ENCODE results near the gene PDLIM5. TPM values are rescaled to one million over a fixed set of nuclear protein-coding genes. Genes with fewer than 3 reads are reported as not detected.

PDLIM5 gene
- total and polyA plus RNA-seq, 2 of the 8 experiments (the other 6 are each of a cell fraction or from before 2014, with no cell fraction given): 37.3 to 62.1 TPM

DNA sequence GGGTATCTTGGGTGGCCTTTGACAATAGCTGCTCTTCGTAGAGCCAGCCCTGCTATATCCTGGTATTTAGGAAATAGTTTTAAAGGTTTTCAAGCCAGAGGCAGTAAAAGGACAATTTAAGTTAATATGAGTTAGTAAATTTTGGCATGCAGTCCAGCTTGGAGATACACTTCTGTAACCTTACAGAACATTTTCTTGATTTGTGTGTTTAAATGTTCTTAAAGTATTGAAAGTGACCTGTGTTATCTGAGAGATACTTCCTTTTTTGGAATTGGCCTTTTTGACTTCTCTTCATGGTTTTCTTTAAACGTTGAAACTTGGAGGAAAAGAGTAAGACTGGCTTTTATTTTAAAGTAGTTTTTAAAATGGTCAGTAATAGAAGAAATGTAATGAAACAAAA, 25.5 kb downstream of the PDLIM5 start:
- Histone ChIP-seq H3K27ac (ENCODE audit: low read depth, low read length) (no peak overlapping the region), H4K20me1 (replicated peaks in 1 of 2; ENCODE audit: control insufficient read depth in 1 of 2, insufficient read depth in 2 of 2, low read length in 2 of 2) (peaks cover 0 to 1% of the 10 kb centered on the region in 2 experiments), H3K9ac (replicated peaks in 1 of 4; ENCODE audit: extremely low read depth in 1 of 4, low read depth in 3 of 4, low read length in 3 of 4) (no peak overlapping the region), H3K23ac (ENCODE audit: insufficient read length) (no peak overlapping the region), H4K91ac (replicated peaks; ENCODE audit: insufficient read length, low read length) (no peak overlapping the region), H3K4me2 (ENCODE audit: insufficient read depth in 1 of 2, low read depth in 2 of 2, low read length in 2 of 2) (no peak overlapping the region), H3K79me1 (ENCODE audit: low read depth, low read length) (peaks cover 5% of the 10 kb centered on the region; the same call in 1 of the 2 replicates), H3K9me3 (ENCODE audit: insufficient read depth in 2 of 2, low read depth in 1 of 2, low read length in 1 of 2) (no peaks in the 10 kb centered on the region), H3K56ac (replicated peaks; ENCODE audit: insufficient read length, low read depth, low read length) (no peak overlapping the region), H2AFZ (ENCODE audit: low read length) (no peak overlapping the region), H2BK12ac (ENCODE audit: low read depth, low read length) (no peak overlapping the region), H3K23me2 (ENCODE audit: low read depth, low read length) (no peaks in the 10 kb centered on the region), H3K14ac (ENCODE audit: insufficient read length) (no peak overlapping the region), H2BK15ac (ENCODE audit: low read length) (no peak overlapping the region), H3K79me2 (ENCODE audit: control insufficient read depth in 1 of 2, insufficient read depth in 2 of 2, low read length in 2 of 2) (peaks cover 0 to 38% of the 10 kb centered on the region in 2 experiments; a peak in 2 of 4 replicates), H3K27me3 (replicated peaks in 1 of 4; ENCODE audit: control insufficient read depth in 3 of 4, extremely low read depth in 1 of 4, insufficient read depth in 3 of 4, low read length in 3 of 4) (no peaks in the 10 kb centered on the region), H3K36me3 (ENCODE audit: control insufficient read depth in 2 of 4, insufficient read depth in 4 of 4, low read length in 3 of 4) (no peaks in the 10 kb centered on the region), H4K5ac (ENCODE audit: insufficient read length, low read depth, low read length) (peak overlapping the region; percentile 23), H4K8ac (ENCODE audit: extremely low read depth, insufficient read depth, low read length) (no peak overlapping the region), H3K18ac (ENCODE audit: extremely low read depth, low read length) (no peak overlapping the region), H2BK20ac (ENCODE audit: low read length) (no peak overlapping the region), H2BK5ac (ENCODE audit: low read depth, low read length) (no peak overlapping the region), H3K4ac (replicated peaks; ENCODE audit: insufficient read length, low read depth, low read length) (no peak overlapping the region), H2BK120ac (replicated peaks; ENCODE audit: low read depth, low read length) (no peak overlapping the region), H3K4me3 (ENCODE audit: extremely low read depth in 1 of 4, insufficient read depth in 2 of 4, low read depth in 3 of 4, low read length in 4 of 4) (no peak overlapping the region), H2AK5ac (ENCODE audit: low read depth, low read length) (no peak overlapping the region), H3K4me1 (replicated peaks in 1 of 4; ENCODE audit: control insufficient read depth in 3 of 4, insufficient read depth in 4 of 4, low read length in 3 of 4) (peaks cover 0 to 12% (median 2%) of the 10 kb centered on the region in 4 experiments; a peak in 3 of 7 replicates)
- FAIRE-seq (no peak), DNase-seq (ENCODE audit: low read depth in 1 of 2, low spot score in 2 of 2) (no peak)
- CTCF ChIA-PET (ENCODE audit: partially characterized antibody): no interaction called here
- POLR2A ChIA-PET (ENCODE audit: partially characterized antibody): no interaction called here
- WGBS, 2 experiments (ENCODE audit: extremely low coverage in 1 of 2, insufficient coverage in 1 of 2, insufficient read length in 1 of 2, insufficient replicate concordance in 2 of 2, low coverage in 1 of 2, low lambda C conversion rate in 2 of 2, missing lambda C conversion rate in 1 of 2): 44% methylated on average over 2 of the region's 2 CpGs; no CpG with 5 or more reads in 1 of the 2 experiments
- TF ChIP-seq CEBPB (IDR thresholded peaks at IDR 0.05; ENCODE audit: low read depth, low read length) (no peak), EZH2 (IDR thresholded peaks at IDR 0.05; ENCODE audit: low read depth, low read length, severe bottlenecking) (no peak), SP4 (IDR thresholded peaks at IDR 0.05; ENCODE audit: low read length) (no peak), CHD1 (IDR thresholded peaks at IDR 0.05; ENCODE audit: low read depth, low read length) (no peak), SP1 (IDR thresholded peaks at IDR 0.05; ENCODE audit: low read depth, low read length) (no peak)

Data from H1 (cell line).